HG02970 (cell line): ENCODE results near the gene PDZD2.

Source experiments
- ATAC-seq: cut with Tn5 transposase; IDR thresholded peaks from one replicate; pipeline ENCODE4 v1.9.1; 2021; ENCODE audit warnings: mild to moderate bottlenecking, moderate library complexity, moderate number of reproducible peaks; ENCODE audit not compliant: unreplicated experiment, low FRiP score

PDZD2 gene

DNA sequence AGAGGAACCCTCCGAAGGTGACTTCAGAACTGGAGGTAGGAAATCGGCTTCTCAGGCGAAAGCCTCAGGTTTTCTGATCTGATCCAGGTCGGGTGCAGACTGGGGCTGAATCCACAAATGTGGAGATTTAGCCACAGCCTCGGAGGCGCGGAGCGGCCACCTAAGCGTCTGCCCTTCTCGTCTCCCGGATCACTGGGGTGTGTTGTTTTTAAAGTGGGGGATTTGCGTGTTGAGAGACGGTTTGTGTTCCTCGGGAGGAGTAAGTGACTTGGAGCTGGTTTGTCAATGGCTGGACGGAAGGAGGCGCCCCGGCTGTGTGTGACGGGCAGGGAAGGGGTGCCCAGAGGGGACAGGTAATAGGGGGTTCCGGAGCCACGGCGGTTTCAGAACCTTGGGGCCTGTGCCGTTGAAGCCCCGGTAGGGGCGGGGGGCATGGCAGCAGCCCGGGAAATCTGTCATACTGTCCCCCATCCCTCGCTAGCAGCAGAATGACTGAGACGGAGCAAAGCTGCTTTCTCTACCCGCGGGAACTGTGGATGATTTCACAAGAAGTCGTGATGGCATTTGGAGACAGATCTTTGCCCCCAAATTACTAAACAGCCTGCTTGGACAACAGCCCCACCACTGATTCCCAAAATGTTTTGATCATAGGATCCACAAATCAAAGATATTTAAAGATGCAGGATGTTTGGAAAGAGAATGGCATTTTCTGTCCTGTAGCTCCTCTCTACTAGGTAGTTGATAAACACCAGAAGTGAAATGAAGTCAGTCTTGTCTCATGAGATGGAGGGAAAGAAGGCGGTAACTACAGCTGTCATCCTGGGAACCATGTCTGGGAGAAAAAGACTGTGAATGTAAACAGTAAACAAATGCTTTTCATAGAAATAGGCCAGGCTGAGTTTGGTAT lies 216.5 kb downstream of the PDZD2 start:
- ATAC-seq: no peak

DNA sequence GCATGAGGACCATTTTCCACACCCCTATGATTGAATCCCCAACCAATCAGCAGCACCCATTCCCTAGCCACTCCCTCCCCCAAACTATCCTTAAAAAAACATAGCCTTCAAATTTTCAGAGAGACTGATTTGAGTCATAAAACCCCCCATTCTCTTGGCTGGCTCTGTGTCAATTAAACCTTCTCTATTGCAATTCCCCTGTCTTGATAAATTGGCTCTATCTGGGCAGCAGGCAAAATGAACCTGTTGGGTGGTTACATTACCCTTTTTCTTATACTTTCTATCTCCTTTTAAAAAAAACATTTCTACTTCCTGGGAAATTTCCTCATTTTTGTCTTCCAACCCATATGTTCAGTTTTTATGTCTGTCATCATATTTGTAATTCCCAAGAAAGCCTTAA lies 220.2 kb downstream of the PDZD2 start:
- ATAC-seq: no peak

DNA sequence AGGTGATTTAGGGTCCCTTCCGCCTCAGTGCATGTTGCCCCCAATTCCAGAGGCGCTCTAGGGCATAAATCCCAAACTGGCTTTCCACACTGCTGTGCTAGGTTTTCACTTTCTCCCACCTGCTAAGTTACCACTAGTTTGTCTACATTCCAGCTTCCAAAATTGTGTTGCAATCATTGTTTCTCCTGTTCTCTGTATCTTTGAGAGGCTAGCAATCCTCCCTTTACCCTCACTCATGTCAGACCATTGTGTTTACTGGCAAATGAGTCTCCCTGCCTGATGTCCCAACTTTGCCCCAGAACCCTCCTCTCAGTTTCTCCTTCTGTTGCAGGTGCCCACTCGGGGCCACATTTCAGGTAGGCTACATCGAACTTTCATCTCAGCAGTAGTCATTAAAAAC lies 221.3 kb downstream of the PDZD2 start:
- ATAC-seq: no peak

DNA sequence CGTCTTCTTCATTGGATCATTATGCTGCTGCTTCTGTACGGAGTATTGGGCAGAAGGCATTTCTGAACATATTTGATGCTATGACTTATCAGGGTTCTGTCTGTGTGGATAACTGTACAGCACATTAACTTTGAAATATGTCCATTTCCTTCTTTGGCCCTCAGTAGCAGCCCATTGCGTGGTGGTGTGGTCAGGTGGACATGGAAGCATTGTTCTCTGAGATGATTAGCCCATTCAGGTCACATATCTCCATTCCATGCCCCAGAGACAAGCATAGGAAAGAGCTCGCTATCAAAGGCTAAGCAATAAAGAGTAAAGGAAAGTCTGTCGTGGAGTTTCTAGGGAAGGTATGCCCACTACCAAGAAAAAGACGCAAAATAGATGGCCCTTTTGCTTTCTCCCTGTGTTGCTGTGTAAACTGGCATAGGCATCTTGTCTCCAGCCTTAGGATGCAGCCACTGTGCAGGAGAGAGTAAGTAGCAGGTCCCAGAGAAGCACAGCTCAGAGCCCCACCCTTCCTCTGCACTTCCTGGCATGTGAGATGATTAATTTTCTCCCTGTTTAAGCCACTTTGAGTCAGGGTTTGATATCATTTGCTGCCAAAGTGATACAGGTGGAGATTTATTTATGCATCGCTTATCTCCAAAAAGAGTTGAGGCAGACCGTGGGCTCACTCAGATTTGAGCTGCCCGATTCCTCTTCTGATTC lies 221.9 kb downstream of the PDZD2 start:
- ATAC-seq: no peak

DNA sequence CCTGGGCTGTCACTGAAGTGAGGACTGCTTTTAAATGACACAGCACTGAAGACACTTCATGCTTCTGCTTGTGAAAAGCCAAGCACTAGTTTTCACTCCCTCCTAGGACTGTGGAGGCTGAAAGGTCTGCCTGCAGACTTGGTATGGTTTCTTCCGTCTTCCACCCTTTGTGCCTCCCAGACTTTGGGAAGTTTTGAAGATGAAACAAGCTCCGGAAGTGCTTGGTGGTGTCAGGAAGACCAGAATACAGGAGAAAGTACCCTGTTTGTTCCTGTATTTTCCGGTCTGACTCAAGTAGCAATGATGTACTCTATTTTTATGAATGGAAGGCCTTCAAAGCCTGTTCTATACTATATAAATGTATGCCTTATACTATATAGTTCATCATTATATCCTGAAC lies 222.7 kb downstream of the PDZD2 start:
- no peak for ATAC-seq

DNA sequence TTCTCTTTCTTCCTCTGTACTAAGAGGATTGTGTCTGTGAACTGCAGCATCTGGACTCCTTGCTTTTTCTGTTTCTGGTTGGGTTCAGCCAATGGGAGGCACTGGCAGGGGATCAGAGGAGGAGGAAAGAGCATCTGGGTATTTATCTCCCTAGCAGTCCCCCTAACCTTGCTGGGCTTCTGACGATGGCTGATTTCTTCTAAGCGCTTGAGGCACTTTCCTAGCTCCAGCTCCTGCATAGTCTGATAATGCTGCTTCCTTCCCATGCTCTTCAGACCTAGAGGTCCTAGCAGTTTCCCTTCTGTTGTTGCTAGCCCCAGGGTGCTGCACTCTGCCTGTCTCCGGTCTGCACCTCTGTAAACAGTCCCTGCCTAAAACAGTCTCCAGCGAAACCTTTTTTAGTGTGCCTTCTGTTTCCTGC lies 225.1 kb downstream of the PDZD2 start:
- no peak for ATAC-seq

DNA sequence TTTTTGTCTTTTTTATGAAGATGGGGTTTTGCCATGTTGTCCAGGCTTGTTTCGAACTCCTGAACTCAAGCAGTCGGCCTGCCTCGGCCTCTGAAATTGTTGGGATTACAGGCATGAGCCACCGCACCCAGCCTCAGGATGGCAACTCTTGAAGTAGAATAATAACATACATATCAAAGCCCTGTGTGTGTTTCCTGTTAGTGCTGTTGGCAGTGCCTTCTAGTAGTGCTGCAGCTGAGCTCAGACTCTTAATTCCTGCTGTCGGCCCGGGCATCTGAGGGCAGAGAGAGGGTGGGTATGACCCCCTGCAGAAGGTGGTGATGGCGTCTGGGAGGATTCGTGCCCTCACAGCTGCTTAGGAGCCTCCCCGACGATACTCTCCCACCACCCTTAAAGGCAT lies 227.2 kb downstream of the PDZD2 start:
- ATAC-seq: no peak

DNA sequence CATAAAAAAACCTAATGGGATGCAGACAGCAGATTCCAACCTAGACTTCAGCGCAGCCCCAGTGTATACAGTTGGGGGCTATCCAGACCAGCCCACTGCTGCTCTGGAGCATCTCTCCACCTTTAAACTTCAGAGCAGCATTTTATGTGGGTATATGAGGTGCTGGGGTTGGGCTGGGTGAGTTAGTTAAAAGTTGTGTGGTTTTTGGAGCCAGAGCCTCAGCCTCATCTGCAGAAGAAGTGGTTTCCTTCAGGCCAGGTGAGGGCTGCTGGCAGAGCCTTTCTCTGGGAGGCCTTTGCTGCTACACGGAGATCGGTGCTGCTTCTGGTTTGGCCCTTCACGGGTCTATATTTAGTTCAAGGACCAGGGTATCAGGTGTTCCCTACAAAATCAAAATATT lies 228.3 kb downstream of the PDZD2 start:
- ATAC-seq: no peak

DNA sequence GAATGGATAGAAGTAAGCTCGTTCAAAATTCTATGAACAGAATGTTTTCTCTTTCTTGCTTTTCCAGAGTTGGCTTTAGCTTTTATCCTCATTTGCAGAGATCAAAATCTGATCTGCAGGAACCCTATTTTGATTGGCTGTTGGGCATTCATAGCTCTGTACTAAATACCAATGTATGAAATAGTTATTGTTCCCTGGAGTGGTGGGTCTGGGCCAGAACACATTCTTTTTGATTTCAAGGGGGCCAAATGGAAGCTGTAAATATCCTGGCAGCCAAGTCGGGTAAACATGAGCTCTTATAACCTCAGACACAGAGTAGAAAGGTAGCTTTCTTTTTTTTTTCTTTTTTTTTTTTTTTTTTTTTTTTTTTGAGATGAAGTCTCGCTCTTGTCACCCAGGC lies 241.5 kb downstream of the PDZD2 start:
- no peak for ATAC-seq

DNA sequence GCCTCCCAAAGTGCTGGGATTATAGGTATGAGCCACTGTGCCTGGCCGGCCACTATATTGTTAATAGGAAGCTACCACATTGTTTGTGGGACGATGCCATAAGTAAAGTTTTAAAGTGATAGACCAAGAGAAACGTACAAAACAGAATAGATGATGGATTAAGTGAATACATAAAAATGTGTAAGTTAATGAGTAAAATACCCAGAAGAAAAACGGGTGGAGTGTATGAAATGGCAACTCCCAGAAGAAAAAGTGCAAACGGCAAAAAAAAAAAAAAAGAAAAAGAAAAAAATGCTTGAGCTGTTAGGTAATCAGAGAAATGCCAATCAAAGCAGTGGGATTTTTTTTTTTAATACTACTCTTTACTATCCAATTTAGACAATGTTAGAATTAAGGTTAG lies 246.0 kb downstream of the PDZD2 start:
- ATAC-seq: no peak

DNA sequence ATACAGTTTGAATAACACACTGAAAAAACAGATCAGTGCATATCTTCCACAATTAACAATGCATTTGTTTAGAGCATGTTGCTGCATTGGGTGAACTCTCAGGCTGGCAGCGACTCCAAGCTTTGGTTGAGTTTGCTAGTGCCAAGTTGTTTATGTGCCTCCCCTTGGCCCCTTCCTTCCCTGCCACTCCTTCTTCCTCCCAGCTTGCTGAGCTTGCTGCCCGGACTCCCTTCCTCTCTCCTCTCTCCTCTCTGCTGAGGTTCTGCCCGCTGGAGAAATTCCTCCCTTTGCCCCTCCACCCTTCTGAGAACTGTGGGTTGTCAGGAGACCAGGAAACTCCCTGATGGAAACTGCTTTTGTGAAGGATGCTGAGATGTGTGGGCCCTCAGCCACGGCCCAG lies 247.3 kb downstream of the PDZD2 start:
- no peak for ATAC-seq

DNA sequence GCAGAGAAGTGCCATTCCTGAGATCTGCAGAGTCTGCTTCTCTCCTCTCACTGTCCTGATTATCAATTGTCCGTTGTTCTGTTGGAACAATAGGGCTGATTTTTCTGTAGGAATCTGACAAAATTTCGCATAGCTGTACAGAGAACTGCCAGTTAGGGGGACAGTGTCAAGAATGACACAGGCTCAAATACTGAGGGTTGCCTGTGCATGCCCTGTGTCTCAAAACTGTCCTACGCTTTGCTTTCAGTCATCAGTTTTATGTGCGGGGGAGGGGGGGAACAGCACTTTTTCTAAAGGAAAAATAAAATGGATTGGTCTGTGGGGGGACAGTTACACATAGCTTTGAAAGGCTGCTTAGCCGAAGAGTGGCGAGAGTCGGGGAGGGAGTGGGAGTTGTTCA lies 248.6 kb downstream of the PDZD2 start:
- no peak for ATAC-seq

DNA sequence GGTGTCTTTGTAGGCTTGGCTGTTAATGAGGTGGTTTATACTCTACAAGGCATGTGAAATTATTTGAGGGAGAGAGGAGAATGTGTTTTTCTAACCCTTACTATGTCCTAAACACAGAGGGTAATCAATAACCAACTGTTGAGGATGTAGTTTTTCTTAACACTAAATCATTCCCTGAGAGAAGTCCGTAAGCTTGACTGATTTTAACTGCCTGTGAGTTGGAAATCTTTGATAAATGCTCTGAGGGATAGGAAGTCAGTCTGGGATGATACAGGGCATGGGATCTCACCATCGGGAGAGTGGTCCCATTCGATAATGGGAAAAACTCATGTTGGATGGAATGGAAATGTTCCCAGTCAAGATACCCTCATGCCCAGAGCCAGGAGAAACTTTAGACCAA lies 249.6 kb downstream of the PDZD2 start:
- no peak for ATAC-seq

DNA sequence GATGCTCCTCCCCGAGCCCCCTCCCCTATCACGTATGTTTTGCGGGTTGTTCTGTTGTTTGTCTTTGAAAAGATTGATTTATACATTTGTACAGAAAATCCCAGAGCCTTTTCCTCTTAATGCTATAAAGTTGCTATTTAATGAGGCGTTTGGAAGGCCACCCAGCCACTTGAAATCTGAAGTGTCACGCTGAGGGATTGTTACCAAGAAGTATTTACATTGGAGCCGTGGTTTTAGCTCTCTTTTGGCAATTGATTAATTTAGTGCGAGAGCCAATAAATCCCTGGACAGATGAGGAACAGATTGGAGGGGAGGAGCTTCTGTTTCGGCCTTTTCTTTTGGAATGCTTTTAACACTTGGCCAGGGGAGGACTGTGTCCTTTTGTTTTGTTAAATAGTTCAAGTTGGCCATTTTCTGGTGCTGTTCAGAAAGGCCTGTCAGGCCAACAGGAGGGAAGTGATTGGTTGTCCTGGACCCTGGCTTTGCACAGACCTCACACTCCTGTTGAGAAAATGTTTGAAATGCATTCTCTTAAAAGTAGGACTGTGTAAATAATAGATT lies 250.2 kb downstream of the PDZD2 start:
- no peak for ATAC-seq

DNA sequence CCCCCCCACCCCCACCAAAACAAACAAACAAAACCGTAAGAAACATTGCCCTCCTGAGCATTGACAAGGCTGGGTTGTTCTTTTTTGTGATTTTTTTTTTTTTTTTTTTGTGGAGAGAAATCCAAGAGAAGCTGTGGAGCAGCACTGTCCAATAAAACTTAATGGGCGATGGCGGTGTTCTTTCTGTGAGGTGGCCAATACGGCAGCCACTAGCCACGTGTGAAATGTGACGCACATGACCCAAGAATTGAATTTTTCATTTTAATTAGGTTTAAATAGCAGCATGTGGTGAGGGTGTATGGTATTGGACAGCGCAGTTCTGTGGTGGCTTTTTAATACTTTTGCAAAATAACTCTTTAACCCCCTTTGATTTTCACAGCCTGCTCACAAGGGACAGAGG lies 251.1 kb downstream of the PDZD2 start:
- no peak for ATAC-seq

DNA sequence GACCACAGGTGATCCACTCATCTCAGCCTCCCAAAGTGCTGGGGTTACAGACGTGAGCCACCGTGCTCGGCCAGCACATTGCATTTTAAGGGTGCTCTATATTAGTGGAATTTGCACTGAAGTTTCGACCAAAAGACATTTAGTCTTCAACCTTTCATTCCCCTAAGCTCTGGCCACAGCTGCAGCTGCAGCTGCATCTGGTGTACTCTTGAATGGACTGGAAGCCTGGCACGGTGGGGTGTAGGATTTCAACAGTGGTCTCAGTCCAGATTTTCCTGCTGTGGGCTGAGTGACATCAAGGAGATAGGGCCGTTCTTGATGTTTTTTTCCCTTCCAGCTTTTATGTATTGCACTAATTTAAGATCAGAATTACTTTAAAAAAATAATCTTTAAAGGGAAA lies 255.2 kb downstream of the PDZD2 start:
- no peak for ATAC-seq

DNA sequence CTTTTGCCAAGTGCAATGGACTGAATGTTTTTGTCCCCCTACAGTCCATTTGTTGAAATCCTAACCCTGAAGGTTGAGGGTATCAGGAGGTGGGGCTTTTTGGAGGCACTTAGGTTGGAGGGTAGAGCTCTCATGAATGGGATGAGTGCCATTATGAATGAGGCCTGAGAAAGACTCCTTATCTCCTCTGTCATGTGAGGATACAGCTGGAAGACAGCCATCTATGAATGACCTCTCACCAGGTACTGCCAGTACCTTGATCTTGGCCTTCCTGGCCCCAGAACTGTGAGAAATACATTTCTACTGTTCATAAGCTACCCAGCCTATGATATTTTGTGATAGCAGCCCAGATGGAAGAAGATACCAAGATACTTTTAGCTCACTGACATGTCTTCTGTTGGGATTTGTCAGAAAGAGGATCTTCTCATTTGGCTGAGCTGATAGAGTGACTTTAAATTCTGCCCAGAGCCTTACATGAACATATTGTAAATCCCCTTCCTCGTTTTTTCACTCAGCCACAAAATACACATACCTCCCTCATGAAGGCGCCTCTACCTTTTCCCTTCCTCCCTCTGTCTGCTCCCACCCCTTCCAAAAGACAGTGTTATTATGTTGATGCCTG lies 256.4 kb downstream of the PDZD2 start:
- no peak for ATAC-seq

DNA sequence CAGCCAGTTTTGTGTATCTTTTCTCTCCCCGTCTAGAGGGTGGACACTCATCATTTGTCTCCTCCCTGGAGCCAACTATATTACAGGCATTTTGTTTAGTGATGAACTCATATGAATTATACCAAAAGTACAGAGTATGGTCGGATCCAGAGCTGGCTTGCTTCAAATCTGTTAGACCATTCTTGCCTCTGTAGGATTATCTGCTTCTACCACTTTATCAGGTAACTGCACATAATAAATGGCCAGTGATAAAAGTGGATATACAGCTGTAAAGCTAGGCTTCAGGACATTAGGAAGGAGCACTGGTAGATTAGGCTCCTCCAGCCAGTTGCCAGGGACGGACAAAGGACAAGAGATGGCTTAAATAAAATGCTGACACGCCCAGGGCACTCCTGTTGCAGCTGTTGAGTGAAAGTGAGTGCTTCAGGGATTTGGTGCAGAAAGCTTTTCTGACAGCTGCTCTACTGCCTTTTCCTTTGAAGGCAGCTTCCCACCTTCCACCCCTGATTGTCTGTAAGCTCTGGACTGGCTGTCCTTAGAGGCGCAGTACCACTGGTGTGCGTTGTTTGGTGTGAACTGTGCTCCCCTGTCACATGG lies 259.2 kb downstream of the PDZD2 start:
- ATAC-seq: no peak

DNA sequence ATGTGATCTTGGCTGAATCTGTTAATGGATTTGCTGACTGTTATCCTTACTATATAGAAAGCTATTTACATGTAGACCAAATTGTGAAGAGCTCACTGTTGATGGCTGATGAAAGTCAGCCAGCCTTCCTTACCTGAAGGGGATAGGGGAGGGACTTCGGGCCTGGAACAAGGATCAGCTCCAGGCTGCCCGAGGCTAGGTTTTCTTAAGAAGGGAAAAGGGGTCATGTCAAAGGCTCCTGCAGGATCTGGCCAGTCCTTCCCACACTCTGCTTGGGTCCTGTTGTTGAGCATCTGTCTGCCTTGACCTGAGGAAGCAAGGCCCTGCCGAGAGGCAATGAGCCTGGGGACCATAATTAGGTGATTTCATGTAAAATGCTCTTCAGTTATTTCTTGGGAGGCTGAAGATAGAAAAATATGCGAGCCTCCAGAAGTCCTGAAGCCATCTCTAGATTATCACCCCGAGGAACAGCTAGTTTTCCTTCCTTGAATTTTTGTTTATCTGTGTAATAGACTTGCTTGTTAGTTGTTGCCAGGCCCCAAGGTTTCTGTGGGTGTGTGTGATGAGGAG lies 261.4 kb downstream of the PDZD2 start:
- ATAC-seq: no peak

DNA sequence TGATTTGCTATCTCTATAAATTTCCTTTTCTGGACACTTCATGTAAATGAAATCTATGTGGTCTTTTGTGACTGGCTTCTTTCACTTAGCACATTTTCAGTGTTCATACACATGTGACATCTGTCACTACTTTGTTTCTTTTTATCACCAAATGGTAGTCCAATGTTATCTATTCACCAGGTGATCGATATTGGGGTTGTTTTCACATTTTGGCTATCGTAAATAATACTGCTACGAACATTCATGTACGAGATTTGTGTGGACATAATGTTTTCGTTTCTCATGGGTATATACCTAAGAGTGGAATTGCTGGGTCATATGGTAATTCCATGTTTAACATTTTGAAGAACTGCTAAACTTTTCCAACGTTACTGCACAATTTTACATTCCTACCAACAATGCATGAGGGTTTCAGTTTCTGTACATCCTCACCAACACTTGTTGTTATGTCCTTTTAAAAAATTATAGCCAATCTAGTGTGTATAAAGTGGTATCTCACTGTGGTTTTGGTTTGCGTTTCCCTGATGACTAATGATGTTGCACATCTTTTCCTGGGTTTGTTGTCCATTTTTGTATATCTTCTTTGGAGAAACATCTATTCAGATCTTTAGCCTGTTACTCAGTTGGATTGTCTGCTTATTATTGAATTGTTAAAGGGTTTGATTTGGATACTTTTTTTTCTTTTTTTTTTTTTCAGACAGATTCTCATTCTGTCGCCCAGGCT lies 263.0 kb downstream of the PDZD2 start:
- no peak for ATAC-seq
